PFSK-1 (cell line): ENCODE measurements around the gene GPC3.

Experiments
- FOXP2 ChIP-seq: optimal IDR thresholded peaks from 2 replicates; pipeline ENCODE3; 2011; ENCODE audit warnings: borderline replicate concordance, control low read depth, inconsistent platforms; ENCODE audit not compliant: insufficient read depth; ENCODE audit errors: extremely low read length, extremely low read depth
- POLR2AphosphoS5 ChIP-seq: IDR thresholded peaks from 2 replicates; pipeline ENCODE4 v1.6.1; 2012; ENCODE audit warnings: low read depth, mild to moderate bottlenecking, control low read depth, low read length, moderate library complexity
- REST ChIP-seq, 2 experiments: IDR thresholded peaks; 2 replicates each; pipeline versions ENCODE4 v1.6.1 to v1.8.0; 2011 to 2012; ENCODE audit warnings: low read depth in 2 of 2, low read length in 2 of 2, control low read depth in 1 of 2, inconsistent platforms in 1 of 2, mild to moderate bottlenecking in 1 of 2, moderate library complexity in 1 of 2; ENCODE audit not compliant: insufficient read depth in 1 of 2
- SIN3A ChIP-seq: IDR thresholded peaks from 2 replicates; pipeline ENCODE4 v1.6.1; 2012; ENCODE audit warnings: mild to moderate bottlenecking, low read length, moderate library complexity, borderline replicate concordance; ENCODE audit not compliant: insufficient read depth
- TAF1 ChIP-seq: IDR thresholded peaks from 2 replicates; pipeline ENCODE4 v1.6.1; 2012; ENCODE audit warnings: low read length, control low read depth, borderline replicate concordance; ENCODE audit not compliant: insufficient read depth

Gene GPC3

GRCh38 chrX:133580625-133581024 is 404.8 kb downstream of the GPC3 start:
- TF ChIP-seq REST (IDR thresholded peaks at IDR 0.05; ENCODE audit: insufficient read depth in 1 of 2, low read depth in 2 of 2, low read length in 2 of 2): no peak
- no peak for TF ChIP-seq POLR2AphosphoS5
- TF ChIP-seq SIN3A: no peak
- no peak for TF ChIP-seq TAF1
- TF ChIP-seq FOXP2: no peak

GRCh38 chrX:133579631-133580030 is 405.8 kb downstream of the GPC3 start:
- TF ChIP-seq SIN3A: no peak
- TF ChIP-seq REST (IDR thresholded peaks at IDR 0.05; ENCODE audit: insufficient read depth in 1 of 2, low read depth in 2 of 2, low read length in 2 of 2): no peak
- TF ChIP-seq FOXP2: no peak
- TF ChIP-seq POLR2AphosphoS5: no peak
- TF ChIP-seq TAF1: no peak

- TF ChIP-seq SIN3A: no peak
Measured at GRCh38 chrX:133576876-133577275, 408.5 kb downstream of the GPC3 start.

- no peak for TF ChIP-seq TAF1
- TF ChIP-seq FOXP2: no peak
- TF ChIP-seq SIN3A: no peak
- no peak for TF ChIP-seq POLR2AphosphoS5
- no peak for TF ChIP-seq REST (IDR thresholded peaks at IDR 0.05; ENCODE audit: insufficient read depth in 1 of 2, low read depth in 2 of 2, low read length in 2 of 2)
Measured at GRCh38 chrX:133575501-133576136, 409.8 kb downstream of the GPC3 start.

- TF ChIP-seq REST (IDR thresholded peaks at IDR 0.05; ENCODE audit: insufficient read depth in 1 of 2, low read depth in 2 of 2, low read length in 2 of 2): no peak
- TF ChIP-seq FOXP2: no peak
- TF ChIP-seq POLR2AphosphoS5: no peak
- TF ChIP-seq TAF1: no peak
- TF ChIP-seq SIN3A: no peak
Measured at GRCh38 chrX:133574716-133575115, 410.7 kb downstream of the GPC3 start.
